BJ (cell line): ENCODE data around the gene SSH2. TPM values are rescaled to one million over a fixed set of nuclear protein-coding genes. Genes with fewer than 3 reads are reported as not detected.

Experiments
- CTCF ChIA-PET: fragments of 350-600 bp; formaldehyde crosslinking; extraction: SDS; loops from one replicate; lab custom pipeline; 2021; ENCODE audit warnings: antibody characterized with exemption, inconsistent platforms; lab: Yijun Ruan, JAX
- POLR2A ChIA-PET: fragments of 300-600 bp; sonication (Branson Sonifier 250); formaldehyde crosslinking; extraction: SDS; loops from one replicate; lab custom pipeline; 2021; ENCODE audit warnings: antibody characterized with exemption; lab: Charles Lee
- DNase-seq: peaks from one replicate; pipeline ENCODE4 v3.0.0-alpha.2; 2011; ENCODE audit warnings: low read depth
- H3K27me3 ChIP-seq: 2 replicates; pipeline ENCODE4 v1.6.0; 2011; ENCODE audit warnings: low read length; ENCODE audit not compliant: control insufficient read depth, insufficient read depth
- H3K36me3 ChIP-seq: 2 replicates; pipeline ENCODE4 v1.5.1; 2011; ENCODE audit warnings: low read length; ENCODE audit not compliant: control insufficient read depth, insufficient read depth
- H3K4me3 ChIP-seq: 2 replicates; pipeline ENCODE4 v1.5.1; 2011; ENCODE audit warnings: low read depth, mild to moderate bottlenecking, control low read depth, low read length
- CTCF ChIP-seq: IDR thresholded peaks from 2 replicates; pipeline ENCODE4 v1.5.1; 2011; ENCODE audit warnings: low read depth, mild to moderate bottlenecking, control low read depth, inconsistent platforms, low read length, moderate library complexity; ENCODE audit not compliant: insufficient read depth
- polyA plus RNA-seq: library from polyadenylated mRNA; depleted of rRNA; stranded (reverse); fragments of >200 nt; gene quantifications from 2 replicates; pipeline ENCODE4 v1.2.3, GENCODE V29; 2011

The SSH2 gene
- polyA plus RNA-seq, 1 experiment: 5.7 TPM

DNA sequence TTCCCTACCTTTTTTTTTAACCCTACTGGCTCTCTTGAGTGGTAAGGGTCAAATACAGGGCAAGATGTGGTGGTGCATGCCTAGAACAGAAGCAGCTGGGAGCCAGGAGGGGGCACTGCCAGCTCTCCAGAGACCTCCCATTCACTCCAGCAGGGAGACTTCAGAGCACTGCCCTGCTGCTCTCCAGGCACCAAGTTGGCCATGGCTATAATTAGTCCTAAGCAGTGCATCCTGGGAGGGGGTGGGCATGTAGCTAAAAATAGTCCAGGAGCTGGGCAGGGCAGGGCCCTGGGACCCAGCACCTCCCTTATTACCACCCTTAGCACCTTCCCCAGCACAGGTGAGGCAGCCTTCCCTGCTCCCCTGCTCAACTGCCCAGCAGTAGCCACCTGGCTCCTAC is 310.8 kb downstream of the SSH2 start:
- POLR2A ChIA-PET: no interaction called here
- Histone ChIP-seq H3K27me3 (no peaks in the 10 kb centered on the region), H3K36me3 (no peaks in the 10 kb centered on the region), H3K4me3 (no peak overlapping the region)
- peak; percentile 40 for TF ChIP-seq CTCF
- CTCF ChIA-PET: interaction anchor here (0.7 to 3.4 kb wide), 8 partner anchors 10 to 312 kb away, joined by 3 to 24 read pairs (median 6); no protein-coding TSS in a partner anchor
- DNase-seq: no peak

DNA sequence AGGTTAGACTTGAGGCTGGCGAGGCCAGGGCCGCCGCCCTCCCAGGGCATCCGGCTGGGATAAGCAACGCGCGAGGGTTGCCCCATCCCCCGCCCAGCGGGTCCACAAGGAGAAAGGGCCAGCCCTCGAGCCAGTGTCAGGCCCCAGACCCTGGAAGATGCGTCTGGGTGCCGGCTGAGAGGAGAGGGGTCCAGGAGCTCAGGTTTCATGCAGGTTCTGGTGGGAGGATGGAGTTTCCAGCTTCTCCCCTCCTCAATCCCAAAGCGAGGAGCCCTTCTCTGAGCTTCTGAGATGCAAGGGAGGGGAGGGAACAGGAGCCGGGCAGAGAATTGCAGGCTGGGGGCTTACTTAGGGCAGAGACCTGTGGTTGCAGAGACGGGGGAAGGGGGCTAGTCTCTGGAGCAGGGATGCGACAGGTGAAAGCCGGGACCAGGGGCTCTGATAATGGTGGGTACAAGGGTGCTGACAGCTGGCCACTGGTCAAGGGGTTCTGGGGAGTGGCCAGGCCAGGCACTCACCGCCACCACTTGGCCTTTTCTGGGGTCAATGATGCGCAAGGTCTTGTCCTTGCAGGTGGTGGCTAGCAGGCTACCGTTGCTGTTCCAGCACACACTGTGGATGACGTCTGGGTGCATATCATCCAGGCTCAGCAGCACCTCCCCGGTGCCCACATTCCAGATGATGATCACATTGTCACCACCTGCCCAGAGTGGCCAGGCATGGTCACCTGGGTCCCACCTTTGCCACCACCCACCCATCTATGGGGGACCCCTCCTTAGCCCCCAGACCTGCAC is 311.6 kb downstream of the SSH2 start:
- POLR2A ChIA-PET: no interaction called here
- TF ChIP-seq CTCF: no peak
- Histone ChIP-seq H3K4me3 (no peak overlapping the region), H3K27me3 (no peaks in the 10 kb centered on the region), H3K36me3 (no peaks in the 10 kb centered on the region)
- DNase-seq: no peak
- CTCF ChIA-PET: interaction anchor here (0.5 to 3.4 kb wide), 21 partner anchors 9 to 477 kb away, joined by 3 to 24 read pairs (median 4); partner anchors contain the start of genes ANKRD13B and SSH2

- ChIA-PET CTCF (interaction anchor here (0.5 to 3.4 kb wide), 23 partner anchors 9 to 478 kb away, joined by 3 to 24 read pairs (median 4); partner anchors contain the start of genes ANKRD13B and SSH2), POLR2A (no interaction called here)
- Histone ChIP-seq H3K36me3 (no peaks in the 10 kb centered on the region), H3K27me3 (no peaks in the 10 kb centered on the region), H3K4me3 (no peak overlapping the region)
- peak; percentile 63 for TF ChIP-seq CTCF
- DNase-seq: no peak
Observed at GRCh38 chr17:29617481-29618271, 312.4 kb downstream of the SSH2 start.

DNA sequence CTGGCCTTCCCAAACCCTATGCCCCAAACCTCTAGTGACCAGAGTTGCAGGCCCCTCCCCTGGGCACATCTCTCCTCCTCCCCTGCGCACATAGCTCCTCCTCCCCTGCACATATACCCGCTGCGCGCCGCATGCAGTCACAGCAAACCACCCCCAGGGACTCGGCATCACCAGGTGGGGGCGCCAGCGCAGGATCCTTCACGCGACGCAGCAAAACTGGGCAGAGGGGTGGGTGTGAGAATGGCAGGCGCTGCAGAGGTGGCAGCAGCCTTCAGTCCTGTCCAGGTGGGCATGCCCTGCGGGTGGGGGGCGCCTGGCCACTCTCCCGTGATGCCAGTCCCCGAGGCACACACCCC is 312.9 kb downstream of the SSH2 start:
- ChIA-PET CTCF (interaction anchor here (0.7 to 3.4 kb wide), 16 partner anchors 8 to 478 kb away, joined by 3 to 24 read pairs (median 5); partner anchors contain the start of genes ANKRD13B and SSH2), POLR2A (no interaction called here)
- DNase-seq: no peak

More for the DNA sequence above, 312.9 kb downstream of the SSH2 start:
- no peaks in the 10 kb centered on the region for H3K27me3 ChIP-seq
- H3K4me3 ChIP-seq: no peak overlapping the region
- no peaks in the 10 kb centered on the region for H3K36me3 ChIP-seq
- peak; percentile 68 for TF ChIP-seq CTCF
